NCI-H446 treated with DMSO at 0.1 percent for 48 hours (cell line): ENCODE results near the gene TOMM6.
"Not testable (repeated sequence)": the region's sequence is repeated elsewhere in the genome, so short reads cannot be mapped to it uniquely, and the experiment has no call there.

Experiments used
- DNase-seq: peaks from one replicate; lab custom pipeline; 2025; lab: John Stamatoyannopoulos, UW

TOMM6 gene

DNA sequence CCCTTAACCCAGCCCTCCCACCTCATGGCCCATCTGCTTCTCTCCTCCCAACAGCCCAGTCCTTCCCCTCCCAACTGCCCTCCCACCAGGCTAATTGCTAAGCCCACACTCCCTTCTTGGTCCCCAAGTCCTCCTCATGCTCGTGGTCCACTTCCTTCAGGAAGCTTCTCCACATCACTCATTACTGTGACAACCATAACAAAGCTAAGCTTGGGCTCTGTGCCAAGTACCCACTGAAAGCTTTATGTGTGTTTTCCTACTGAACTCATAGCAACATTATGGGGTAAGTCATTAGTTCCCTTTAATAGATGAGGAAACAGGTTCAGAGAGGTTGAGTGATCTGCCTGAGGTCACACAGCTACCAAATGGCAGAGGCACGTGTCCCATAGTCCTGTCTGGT lies 24.0 kb upstream of the TOMM6 start:
- DNase-seq, result no peak

DNA sequence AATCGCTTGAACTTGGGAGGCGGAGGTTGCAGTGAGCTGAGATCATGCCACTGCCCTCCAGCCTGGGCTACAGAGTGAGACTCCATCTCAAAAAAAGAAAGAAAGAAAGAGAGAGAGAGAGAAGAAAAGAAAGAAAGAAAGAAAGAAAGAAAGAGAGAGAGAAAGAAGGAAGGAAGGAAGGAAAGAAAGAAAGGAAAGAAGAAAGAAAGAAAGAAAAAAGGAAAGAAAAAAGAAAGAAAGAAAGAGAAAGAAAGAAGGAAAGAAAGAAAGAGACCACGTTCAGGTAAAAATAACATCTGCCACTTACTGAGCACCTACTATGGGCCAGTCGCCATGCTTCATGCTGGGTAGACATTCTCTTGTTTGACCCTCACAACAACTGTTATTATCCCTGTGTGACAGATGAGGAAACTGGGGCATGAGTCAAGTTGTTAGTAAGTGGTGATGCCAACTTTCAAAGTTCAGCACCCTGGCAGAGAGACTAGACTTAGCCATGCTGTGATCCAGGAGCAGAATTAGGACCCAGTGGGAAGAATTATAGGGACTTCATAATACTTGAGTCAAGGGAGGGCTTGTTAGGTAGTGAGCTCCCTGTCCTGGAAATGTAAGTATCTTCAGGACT lies 21.3 kb upstream of the TOMM6 start:
- DNase-seq, result not testable (repeated sequence)

DNA sequence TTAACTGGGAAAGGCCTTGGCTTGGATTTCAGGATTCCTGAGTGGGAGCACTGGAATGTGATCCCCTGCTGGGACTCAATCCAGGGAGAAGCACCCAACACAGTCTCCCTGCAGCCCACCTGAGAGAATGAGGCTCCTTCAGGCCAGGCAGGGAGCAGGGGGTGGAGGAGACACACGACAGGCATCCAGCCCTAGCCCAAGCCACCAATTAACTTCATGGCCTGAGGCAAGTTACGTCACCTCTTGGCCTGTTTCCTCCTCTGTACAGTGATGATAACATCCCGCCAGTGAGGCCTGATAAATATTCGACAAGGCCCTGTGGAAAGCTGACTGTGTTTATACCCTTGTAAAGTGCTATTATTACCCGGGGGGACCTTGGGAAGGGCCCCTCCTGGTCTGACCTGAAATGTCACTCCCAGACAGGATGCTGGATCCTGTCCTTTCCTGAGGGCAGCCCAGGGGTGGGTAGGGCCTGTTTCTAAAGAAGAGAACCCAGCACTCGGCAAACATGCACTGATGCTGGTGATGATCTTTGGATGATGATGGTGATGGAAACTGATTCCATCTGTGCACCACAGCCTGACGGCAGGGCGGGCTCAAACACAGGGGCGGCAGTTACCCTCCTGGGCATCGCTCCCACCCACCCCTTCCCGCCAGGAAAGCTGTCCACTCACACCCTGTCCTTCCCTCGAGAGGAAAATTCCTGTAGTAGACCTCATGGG lies 20.2 kb upstream of the TOMM6 start:
- no peak for DNase-seq

DNA sequence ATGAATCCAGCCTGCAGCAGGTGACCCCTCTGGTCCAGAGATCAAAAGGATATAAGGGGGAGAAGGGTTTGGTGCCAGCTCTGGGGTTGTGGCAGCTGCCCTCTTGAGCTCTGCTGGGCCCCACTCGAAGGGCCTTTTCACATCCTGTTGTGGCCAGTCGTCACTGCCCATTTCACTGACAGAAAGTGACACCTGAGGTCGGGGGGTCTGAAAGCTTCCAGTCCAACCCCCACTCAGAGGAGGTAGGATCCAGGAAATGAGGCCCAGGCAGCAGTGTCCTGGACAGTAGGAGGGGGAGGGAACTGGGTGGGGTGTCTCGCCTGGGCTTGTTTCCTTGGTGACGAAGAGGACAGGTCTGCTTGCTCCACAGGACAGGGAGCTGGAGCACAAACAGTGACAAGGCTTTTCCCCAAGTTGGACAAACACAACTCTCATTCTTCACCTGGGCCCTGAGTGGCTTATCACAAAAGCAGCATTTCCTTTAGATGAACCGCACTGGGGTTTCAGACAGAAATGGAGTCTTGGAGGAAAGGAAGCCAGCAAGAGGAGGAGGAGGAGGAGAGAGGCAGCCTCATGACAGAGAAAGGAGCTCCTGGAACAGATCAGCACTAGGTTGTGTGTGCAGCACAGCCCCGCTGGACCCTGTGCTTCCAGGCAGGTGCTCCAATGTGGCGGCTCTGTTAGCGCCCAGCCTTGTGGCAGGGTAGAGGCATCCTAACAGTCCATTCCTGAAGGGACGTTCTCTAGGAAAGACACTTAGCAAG lies 18.8 kb upstream of the TOMM6 start:
- DNase-seq, result no peak

DNA sequence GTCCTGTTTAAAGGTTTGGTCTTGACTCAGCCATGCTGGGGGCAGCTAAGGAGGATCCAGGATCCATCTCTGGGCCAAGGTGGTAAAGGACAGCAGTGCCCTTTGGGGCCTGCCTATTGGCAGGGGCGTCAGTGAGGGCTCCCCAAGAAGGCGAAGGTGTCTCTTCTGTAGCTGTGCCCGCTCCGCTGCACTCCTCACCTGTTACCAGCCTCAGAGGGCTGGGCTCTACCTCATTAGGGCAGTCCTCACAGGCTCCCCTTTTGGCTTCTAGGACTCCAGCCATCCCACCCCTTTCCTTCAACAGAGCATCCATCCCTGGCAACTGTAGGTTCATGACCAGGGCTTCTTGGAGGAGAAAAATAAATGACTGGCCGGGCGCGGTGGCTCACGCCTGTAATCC lies 18.1 kb upstream of the TOMM6 start:
- DNase-seq, result no peak

DNA sequence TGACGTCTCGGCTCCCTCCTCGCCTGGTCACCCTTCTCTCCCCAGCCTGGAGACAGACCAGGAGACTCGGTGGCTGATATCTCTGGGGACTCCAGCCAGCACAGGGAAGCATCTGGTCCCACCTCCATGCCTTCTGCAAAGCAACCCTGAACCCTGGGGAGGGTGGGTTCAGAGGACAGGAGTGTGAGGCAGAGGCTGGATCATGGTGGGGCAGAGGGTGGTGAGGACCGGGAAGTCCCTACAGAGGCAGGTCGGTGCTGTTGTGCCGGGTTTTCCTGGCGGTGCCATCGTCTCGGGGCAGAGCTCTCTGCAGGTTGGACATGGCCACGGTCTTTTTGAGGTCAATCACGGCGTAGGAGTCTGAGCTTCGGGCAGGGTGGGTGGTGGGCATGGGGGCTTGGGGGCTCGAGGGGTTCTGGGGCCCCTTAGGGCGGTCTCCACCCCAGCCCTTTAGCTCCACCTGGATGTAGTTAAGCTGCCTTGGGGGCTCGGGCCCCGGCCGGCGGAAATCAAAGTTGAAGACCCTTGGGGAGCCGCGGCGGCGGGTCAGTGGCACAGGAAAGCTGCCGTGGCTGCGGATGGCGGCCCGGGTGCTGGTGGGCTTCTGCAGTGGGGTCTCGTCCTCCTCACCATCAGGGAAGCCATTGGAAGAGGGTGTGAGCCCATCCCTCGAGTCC lies 17.0 kb upstream of the TOMM6 start:
- DNase-seq, result no peak

DNA sequence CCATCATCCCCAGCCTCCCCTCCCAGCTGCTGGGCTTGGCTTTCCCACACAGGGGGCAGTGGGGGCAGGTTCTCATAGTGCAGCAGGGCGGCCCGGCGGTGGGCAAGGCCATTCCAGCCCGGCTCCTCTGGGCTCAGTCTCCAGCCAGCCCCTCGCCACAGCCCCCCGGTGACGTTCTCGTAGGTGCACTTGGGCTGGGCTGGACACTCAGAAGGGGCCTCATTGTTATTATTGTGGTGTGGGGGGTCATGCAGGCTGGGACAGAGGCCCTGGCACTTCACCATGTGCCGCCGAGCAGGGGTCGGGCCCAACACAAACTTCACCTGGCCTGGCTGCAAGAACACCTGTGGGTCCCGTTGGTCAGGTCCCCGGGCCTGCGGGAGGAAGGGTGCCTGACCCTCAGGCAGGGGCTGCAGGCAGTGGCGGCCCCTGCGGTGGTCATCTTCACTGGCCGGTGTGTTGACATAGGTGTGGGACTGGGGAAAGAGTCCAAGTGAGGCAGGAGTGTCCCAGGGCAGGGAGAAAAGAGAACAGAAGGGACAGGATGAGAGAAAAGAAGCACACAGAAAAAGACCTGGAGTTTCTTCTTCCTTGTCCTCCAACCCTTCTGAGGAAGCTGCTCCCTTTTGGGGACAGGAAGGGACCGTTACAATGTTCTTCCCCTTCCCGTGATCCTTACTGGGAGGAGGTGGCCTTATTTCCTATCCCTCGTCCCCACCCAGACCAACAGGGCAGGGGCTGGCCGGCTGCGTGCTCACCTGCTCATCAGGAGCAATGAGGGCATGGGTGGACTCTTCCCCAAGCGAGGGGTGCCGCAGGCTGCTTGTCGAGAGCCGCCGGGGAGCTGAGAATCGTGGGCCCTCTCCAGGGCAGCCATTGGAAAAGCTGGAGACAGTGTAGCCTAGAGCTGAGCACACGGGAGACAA lies 16.2 kb upstream of the TOMM6 start:
- no peak for DNase-seq

DNA sequence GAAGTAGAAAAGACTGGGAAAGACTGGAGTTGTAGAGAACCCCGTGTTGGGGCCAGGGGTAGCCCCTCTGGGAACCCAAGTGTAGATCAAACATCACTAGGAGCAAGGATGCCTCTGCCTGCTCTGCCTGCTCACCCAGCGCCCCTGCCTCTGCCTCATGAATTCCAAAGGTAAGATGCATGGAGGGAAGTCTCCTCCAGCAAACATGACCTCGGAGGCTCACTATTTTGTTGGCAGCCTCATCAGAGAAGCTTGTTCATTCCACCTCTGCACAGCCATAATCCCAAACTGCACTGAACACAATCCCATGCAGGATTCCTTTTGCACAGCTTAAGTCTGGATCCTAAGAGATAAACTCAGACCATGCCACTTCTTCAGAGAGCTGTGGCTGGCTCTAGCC lies 12.7 kb upstream of the TOMM6 start:
- no peak for DNase-seq

DNA sequence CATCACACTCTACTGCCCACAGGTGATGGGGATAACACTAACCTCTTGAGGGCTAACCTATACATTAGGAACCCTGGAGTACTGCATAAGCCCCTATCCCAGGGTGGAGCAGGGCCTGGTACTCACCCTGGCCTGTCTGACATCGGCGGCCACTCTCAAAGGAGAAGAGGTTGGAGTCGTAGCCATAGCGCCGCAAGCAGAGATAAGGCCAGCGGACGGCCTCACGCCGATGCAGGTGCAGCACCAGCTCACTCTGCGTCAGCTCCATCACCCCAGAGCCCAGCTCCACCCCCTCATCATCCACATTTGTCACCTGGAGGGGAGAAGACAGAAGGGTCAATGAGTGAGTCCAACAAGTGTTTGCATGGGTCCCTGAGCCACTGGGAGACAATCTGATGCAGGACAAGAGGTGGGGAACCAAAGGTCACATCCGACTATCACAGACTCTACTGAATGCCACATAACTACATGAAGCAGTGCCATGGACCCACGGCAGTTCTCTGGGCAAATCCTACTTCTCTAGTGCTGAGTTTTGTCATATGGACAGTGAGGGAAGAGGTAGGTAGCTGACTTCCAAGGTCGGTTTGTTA lies 12.1 kb upstream of the TOMM6 start:
- no peak for DNase-seq

DNA sequence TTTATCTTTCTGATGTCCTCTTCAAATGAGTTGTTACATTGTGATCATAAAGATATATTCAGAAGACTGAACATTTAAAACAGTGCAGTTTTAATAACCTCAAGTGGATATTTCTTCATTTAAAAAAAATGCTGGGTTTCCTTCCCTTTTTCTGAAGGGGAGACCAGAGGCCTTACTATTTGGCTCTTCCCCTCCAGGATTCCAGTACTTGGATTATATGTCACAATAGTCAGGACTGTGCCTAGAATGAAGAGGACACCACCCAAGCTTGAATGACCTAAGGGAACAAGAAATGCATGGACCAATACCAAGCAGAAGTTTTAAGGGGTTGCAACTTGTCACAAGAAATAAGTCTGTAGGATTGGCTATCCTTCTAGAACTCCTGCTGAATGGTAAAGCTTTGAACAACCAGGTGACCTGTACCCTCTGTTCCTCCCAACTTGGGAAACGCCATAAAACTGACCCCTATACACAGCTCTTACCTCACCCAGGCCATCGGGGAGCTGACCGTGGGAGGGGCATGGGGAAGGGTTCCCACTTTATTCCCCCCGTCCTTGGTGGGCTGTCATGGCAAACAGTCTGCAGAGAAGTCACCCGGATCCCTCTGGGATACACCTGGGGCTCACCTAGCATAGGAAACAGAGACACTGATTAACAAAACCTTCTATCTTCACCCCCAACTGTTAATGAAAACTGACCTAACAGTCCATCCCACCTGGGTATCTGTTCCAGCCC lies 9.8 kb upstream of the TOMM6 start:
- no peak for DNase-seq

DNA sequence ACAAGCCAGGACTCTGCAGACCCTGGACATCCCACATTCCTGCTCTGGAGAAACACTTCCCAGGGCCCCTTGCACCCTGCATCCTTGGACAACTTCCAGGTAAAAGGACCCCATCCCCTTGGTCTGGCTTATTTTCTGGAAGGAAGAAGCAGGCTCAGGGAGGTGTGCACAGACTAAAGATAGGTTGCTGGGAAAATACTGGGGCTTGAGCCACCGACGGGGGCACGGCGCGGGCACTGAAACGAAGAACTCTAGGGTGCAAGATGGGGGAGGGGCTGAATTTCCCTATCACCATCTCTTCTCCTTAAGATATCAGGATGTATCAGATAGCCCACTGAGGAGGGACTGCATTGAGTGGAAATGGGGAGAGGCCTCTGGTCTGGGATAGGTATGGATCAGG lies 8.6 kb upstream of the TOMM6 start:
- no peak for DNase-seq

DNA sequence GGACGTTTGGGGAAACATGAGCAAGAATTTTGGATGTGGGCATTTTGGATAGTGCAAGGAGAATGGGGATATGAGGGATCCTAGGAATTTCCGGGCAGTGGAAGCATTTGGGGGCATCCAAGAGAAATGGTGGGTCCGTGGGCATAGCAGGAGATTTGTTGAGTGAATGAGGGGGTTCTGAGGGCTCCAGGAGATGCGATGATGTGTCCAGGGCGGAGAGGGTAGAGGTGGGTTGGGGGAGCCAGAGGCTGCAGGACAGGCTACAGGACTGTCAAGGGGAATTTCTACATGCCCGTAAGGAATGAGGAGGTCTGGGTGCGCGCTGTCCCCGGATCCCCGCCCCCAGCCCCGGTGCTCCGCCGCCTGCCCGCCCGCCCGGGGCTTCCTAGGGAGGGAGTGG lies 8.2 kb upstream of the TOMM6 start:
- DNase-seq, result no peak

DNA sequence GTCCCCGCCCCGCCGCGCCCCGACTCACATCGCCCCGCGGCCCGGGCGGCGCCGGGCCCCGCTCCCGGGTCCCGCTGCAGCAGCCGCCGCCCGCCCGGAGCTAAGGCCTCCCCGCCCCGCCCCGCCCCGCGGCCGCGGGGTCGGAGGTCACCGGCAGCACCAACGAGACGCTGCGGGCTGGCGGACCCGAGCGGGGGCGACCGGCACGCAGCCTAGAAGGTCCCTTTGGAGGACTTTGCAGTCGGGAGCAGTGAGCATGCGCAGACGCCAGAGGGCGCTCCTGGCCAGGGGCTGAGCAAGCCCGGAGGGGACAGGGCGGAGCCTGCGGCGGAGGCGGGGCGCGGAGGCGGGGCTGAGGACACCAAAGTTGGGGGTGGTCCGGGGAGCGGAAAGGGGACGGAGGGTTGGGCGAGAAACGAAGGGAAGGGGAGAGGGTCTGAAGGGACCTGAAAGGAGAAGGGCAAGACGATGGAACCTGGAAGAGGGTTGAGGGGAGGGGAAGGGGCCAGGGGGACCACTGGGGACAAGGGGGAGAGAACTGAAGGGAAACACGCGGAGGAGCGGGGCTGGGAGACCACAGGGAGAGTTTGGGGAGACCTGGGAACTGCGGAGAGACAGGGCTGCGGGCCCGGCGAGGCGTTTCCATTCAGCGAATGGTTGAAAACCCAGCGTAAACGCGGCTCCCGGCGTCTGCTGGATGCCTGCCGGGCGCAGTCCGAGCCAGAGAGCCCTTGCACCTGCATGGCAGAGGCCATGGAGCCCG lies 7.5 kb upstream of the TOMM6 start, which contains the start of gene FRS3:
TSS of gene FRS3 (minus strand) at position 113 of the 763 bp plus-strand sequence. CDS start 2,913 bp downstream, outside the sequence.
- peak; percentile 75 for DNase-seq

DNA sequence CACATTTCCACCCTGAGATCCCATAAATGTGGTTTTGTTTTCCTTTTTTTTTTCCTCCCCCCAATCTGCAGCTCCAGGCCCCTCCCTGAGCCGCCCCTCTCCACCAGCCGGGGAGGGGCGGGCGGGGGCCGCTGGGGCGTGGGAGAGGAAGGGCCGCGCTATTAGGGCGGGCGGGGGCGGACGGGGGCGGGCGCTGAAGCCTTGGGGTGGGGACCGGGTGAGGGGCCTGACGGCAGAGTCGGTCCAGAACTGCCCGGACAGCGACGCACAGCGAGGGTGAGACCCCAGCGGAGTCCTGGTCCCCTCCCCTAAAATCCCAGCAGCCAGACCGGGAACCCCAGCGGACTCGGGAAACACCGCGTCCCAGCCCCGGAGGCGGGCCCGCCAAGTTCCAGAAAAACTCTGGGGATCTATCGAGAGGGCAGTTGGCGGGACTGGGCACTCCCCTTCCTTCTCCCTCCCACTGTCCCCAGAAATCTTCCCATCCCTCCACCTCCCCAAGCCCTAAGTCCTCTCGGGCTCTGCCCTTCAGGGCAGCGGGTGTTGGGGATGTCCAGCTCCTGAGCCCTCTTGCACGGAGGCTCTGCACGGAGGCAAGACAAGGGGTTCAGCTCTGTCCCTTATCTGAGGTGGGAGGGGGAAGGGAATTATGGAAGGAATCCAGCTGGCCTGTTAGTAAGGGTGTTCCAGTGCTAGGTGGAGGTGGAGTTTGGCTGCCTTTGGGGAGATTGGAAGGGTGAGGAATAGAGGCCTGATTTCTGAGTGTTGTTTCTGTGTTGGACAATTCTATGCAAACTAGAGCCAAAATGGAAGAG lies 6.7 kb upstream of the TOMM6 start, which contains the start of gene PRICKLE4:
TSS of gene PRICKLE4 (plus strand) at position 232 of the 815 bp plus-strand sequence. CDS start 2,692 bp downstream, outside the sequence.
- no peak for DNase-seq

DNA sequence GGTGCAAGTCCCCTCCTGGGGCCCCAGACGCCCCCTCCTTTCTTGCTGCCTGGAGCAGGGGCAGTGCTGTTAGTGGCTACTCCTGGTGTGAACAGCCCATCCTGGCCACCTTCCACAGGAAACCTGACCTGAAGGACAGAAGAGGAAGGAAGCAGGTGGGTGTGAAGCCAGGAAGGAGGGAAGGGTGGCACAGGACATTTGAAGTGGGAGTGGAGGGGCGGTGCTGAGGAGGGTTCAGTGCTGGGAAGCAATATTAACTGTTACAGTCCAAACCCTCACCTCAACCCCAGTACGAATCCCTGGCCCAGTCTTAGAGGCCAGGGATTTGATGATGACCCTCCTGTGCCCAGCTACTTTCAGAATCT lies 6.1 kb upstream of the TOMM6 start:
- no peak for DNase-seq

DNA sequence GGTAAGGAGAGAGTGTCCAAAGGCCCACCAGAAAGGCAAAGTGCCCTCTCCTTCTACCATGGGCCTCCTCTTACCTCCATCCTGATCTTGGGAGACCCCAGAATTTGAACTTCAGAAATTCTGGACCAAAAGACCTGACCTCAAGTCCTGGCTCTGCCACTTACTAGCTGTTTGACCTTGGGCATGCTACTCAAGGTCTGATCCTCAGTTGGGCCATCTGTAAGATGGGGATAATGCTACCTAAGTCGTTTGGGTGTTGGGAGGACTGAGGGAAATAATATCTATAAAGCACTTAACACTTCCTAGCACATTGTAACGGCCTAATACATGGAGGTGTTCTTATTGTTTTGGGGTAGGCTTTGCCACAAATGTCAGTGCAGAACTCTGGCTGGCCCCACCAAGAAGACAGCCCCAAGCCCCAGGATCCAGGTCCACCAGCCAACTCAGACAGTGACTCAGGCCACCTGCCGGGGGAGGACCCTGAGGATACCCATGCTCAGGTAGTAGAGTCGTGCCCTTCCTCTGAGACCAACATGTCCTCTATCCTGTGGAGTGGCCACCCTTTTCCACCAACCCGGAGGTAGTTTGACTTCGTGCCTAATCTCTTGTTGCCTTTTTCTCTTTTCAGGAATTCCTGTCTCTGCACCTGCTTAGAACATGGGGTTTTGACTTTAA lies 4.3 kb upstream of the TOMM6 start:
- no peak for DNase-seq

DNA sequence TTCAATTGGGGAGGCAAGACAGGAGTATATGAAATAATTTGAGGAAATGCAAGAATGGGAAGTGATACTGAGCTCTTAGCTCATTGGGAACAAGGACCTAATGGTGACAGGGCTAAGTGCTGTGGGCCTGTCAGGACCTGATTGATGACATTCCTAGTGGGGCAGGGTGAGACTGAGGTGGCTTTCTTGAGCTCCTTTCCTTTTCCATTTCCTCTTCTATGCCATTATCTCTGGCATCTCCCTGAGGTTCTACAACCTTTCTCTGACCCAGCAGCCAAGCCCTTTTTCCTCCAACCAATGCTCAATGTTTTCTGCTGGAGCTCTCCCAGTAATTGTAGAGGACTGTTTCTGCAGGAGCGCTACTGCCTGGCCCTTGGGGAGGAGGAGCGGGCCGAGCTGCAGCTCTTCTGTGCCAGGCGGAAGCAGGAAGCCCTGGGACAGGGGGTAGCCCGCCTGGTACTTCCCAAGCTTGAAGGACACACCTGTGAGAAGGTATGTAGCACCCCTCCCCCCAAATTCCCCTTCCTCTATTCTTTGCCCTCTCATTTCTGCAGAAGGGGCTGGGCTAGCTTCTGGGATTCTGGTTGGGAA lies 2.8 kb upstream of the TOMM6 start:
- no peak for DNase-seq

DNA sequence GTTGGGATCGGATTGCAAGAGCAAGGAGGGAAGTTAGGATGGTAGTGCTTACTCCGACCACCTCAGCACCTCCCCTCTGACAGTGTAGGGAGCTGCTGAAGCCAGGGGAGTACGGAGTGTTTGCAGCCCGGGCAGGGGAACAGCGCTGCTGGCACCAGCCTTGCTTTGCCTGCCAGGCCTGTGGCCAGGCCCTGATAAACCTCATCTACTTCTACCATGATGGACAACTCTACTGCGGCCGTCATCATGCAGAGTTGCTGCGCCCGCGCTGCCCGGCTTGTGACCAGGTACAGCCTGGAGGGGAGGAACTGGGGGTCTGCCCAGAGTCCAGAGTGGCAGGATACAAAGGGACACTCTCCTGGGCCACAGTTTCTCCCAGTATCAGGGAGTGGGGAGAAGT lies 2.2 kb upstream of the TOMM6 start:
- no peak for DNase-seq
